A673 (cell line): Measurements from ENCODE around the gene HTR2A. TPM values are rescaled to one million over a fixed set of nuclear protein-coding genes. Genes with fewer than 3 reads are reported as not detected.

Source experiments
- BruUV-seq: library from RNA; stranded (reverse); fragments of 400-500 nt; replicated peaks from 2 replicates; lab custom pipeline; 2021; lab: Mats Ljungman, UMichigan
- CTCF ChIA-PET: fragments of 300-600 bp; sonication (Branson Sonifier 250); formaldehyde crosslinking; loops from one replicate; lab custom pipeline; 2022; ENCODE audit warnings: antibody characterized with exemption; lab: Charles Lee
- POLR2A ChIA-PET: fragments of 300-600 bp; sonication (Branson Sonifier 250); formaldehyde crosslinking; loops from one replicate; lab custom pipeline; 2022; ENCODE audit warnings: antibody characterized with exemption; ENCODE audit not compliant: low non-redundant PET; lab: Charles Lee
- DNase-seq: peaks from one replicate; pipeline ENCODE4 v3.0.0-alpha.2; 2015; ENCODE audit warnings: low spot score
- H3K27ac ChIP-seq: fragments of 200-600 bp; sonication (generic); 2 replicates; pipeline ENCODE4 v1.5.1; 2016; ENCODE audit warnings: mixed run types, low read depth, mild to moderate bottlenecking, mixed read lengths, antibody characterized with exemption, low read length; ENCODE audit not compliant: poor library complexity, severe bottlenecking
- H3K27me3 ChIP-seq: fragments of 200-600 bp; sonication (generic); replicated peaks from 2 replicates; pipeline ENCODE4 v1.6.1; 2017; ENCODE audit warnings: mixed run types, low read depth, mild to moderate bottlenecking, mixed read lengths, antibody characterized with exemption, low read length; ENCODE audit not compliant: insufficient read depth, poor library complexity
- H3K36me3 ChIP-seq: fragments of 200-600 bp; sonication (generic); 2 replicates; pipeline ENCODE4 v1.6.1; 2016; ENCODE audit warnings: mixed run types, mild to moderate bottlenecking, mixed read lengths, antibody characterized with exemption, low read length; ENCODE audit not compliant: insufficient read depth, poor library complexity, severe bottlenecking
- H3K4me1 ChIP-seq: fragments of 200-600 bp; sonication (generic); 2 replicates; pipeline ENCODE4 v1.6.1; 2017; ENCODE audit warnings: mixed run types, mild to moderate bottlenecking, mixed read lengths, antibody characterized with exemption, low read length; ENCODE audit not compliant: insufficient read depth, poor library complexity, severe bottlenecking
- H3K4me3 ChIP-seq: fragments of 200-600 bp; sonication (generic); 2 replicates; pipeline ENCODE4 v1.5.1; 2016; ENCODE audit warnings: low read depth, mixed run types, mild to moderate bottlenecking, mixed read lengths, low read length; ENCODE audit not compliant: poor library complexity, severe bottlenecking
- H3K9me3 ChIP-seq: fragments of 200-600 bp; sonication (generic); 2 replicates; pipeline ENCODE4 v1.6.1; 2016; ENCODE audit warnings: mixed run types, low read depth, mild to moderate bottlenecking, mixed read lengths, antibody characterized with exemption, low read length; ENCODE audit not compliant: poor library complexity, severe bottlenecking
- EZH2 ChIP-seq: fragments of 200-600 bp; sonication (generic); IDR thresholded peaks from 2 replicates; pipeline ENCODE4 v1.6.1; 2017; ENCODE audit warnings: borderline replicate concordance, low read depth, mild to moderate bottlenecking, mixed read lengths, antibody characterized with exemption, low read length; ENCODE audit not compliant: poor library complexity, severe bottlenecking
- intact Hi-C: fragments of 100-400 bp; cut with micrococcal nuclease; formaldehyde crosslinking; loops from one replicate; pipeline ENCODE4 v1.10.0; 2022; ENCODE audit not compliant: unreplicated experiment
- total RNA-seq: library from RNA; stranded (reverse); gene quantifications from 2 replicates; pipeline ENCODE4 v1.2.3, GENCODE V29; 2021
- TF ChIP-seq, protein P1 (sequence below): fragments of 300-800, 200-600 bp; sonication (generic); conservative IDR thresholded peaks from 2 replicates; pipeline ENCODE4 v1.5.1; 2017; ENCODE audit warnings: low read depth, mild to moderate bottlenecking, antibody characterized with exemption, low read length, moderate library complexity, mixed read lengths

Gene HTR2A
- total RNA-seq, 1 experiment from 2014 or later, result not detected

DNA sequence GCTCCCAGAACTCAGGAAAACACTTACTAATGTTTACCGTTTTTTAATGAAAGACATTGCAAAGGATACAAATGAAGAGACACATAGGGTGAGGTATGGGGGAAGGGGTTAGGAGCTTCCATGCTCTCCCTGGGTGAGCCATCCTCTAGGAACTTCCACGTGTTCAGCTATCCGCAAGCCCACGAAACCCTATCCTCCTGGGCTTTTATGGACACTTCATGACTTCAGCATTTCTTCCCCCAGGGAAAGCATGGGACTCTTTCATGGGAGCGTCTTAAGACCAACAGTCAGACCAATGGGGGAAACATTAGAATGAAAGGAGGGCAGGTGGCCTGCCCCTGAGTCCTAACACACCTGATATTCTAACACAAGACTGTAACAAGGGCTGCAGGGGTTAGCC lies 93.3 kb downstream of the HTR2A start:
- H3K9me3 ChIP-seq, result no peaks in the 10 kb centered on the region
- H3K27ac ChIP-seq, result no peak overlapping the region
- no peaks in the 10 kb centered on the region for H3K4me1 ChIP-seq
- DNase-seq, result no peak
- CTCF ChIA-PET, result no interaction called here
- H3K4me3 ChIP-seq, result no peak overlapping the region
- BruUV-seq, result no TSS peak
- intact Hi-C loops, result no loop called here
- H3K27me3 ChIP-seq, result no peaks in the 10 kb centered on the region
- H3K36me3 ChIP-seq, result no peaks in the 10 kb centered on the region
- POLR2A ChIA-PET, result no interaction called here
- TF ChIP-seq, protein P1, sequence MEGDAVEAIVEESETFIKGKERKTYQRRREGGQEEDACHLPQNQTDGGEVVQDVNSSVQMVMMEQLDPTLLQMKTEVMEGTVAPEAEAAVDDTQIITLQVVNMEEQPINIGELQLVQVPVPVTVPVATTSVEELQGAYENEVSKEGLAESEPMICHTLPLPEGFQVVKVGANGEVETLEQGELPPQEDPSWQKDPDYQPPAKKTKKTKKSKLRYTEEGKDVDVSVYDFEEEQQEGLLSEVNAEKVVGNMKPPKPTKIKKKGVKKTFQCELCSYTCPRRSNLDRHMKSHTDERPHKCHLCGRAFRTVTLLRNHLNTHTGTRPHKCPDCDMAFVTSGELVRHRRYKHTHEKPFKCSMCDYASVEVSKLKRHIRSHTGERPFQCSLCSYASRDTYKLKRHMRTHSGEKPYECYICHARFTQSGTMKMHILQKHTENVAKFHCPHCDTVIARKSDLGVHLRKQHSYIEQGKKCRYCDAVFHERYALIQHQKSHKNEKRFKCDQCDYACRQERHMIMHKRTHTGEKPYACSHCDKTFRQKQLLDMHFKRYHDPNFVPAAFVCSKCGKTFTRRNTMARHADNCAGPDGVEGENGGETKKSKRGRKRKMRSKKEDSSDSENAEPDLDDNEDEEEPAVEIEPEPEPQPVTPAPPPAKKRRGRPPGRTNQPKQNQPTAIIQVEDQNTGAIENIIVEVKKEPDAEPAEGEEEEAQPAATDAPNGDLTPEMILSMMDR, result no peak
- no peak for TF ChIP-seq EZH2

DNA sequence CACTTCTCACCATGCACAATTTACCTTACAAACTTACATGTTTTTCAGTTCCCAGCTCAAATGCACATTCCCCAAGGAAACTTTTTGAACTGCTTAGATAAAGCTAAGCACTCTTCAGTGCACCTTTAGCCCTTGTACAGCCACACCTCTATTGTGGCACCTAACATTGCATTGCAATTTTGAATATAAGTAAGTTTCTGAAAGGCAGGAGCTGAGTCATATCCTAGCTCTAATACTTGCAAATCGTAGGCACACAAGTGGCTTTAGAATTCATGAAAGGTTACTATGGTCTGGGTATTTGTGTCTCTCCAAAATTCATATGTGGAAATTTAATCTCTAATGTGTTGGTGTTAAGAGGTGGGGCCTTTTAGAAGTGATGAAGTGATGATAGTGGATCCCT lies 95.0 kb downstream of the HTR2A start:
- no peak for DNase-seq
- POLR2A ChIA-PET, result no interaction called here

DNA sequence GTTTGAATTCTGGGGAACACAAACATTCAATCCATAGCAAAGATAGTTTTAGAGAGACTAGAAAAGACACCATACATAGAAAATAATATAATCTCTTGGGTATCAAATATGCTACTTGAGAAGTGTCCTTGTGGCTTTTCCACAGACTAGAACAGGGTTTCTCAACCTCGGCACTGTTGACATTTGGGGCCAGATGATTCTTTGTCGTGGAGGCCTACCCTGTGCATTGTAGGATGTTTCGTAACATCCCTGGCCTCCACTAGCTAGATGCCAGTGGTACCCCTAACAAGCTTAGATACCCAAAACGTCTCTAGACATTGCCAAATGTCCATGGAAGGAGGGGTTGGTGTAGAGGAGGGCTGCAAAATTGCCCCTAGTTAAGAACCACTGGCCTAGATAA lies 97.7 kb downstream of the HTR2A start:
- no peaks in the 10 kb centered on the region for H3K27me3 ChIP-seq
- ChIA-PET POLR2A (no interaction called here), CTCF (no interaction called here)
- no TSS peak for BruUV-seq
- DNase-seq, result no peak
- H3K36me3 ChIP-seq, result no peaks in the 10 kb centered on the region
- peaks cover 19% of the 10 kb centered on the region for H3K4me1 ChIP-seq
- no peaks in the 10 kb centered on the region for H3K9me3 ChIP-seq
- H3K27ac ChIP-seq, result no peak overlapping the region
- H3K4me3 ChIP-seq, result no peak overlapping the region
- TF ChIP-seq, protein P1, result no peak
- no peak for TF ChIP-seq EZH2
- intact Hi-C loops, result no loop called here

More for the DNA sequence above, 95.0 kb downstream of the HTR2A start:
- no peaks in the 10 kb centered on the region for H3K36me3 ChIP-seq
- H3K4me3 ChIP-seq, result no peak overlapping the region
- H3K4me1 ChIP-seq, result peaks cover 6% of the 10 kb centered on the region
- no peaks in the 10 kb centered on the region for H3K9me3 ChIP-seq
- TF ChIP-seq EZH2, result no peak
- TF ChIP-seq, protein P1, result no peak
- no peaks in the 10 kb centered on the region for H3K27me3 ChIP-seq
- H3K27ac ChIP-seq, result no peak overlapping the region
- intact Hi-C loops, result no loop called here
- BruUV-seq, result no TSS peak
- CTCF ChIA-PET, result no interaction called here
